MM.1S (cell line): ENCODE data around the gene CAMSAP1.

Source experiments
- DNase-seq: peaks from one replicate; pipeline ENCODE4 v3.0.0-alpha.2; 2015
- H2AFZ ChIP-seq: fragments of 300-600 bp; sonication (generic); 2 replicates; pipeline ENCODE4 v1.6.0; 2016; ENCODE audit warnings: antibody characterized with exemption, low read length
- H3F3A ChIP-seq: fragments of 300-600 bp; sonication (generic); 2 replicates; pipeline ENCODE4 v1.6.1; 2016; ENCODE audit warnings: mild to moderate bottlenecking, antibody characterized with exemption, low read length, moderate library complexity, mixed read lengths; ENCODE audit not compliant: insufficient read depth
- H3K27ac ChIP-seq: fragments of 300-600 bp; sonication (generic); 2 replicates; pipeline ENCODE4 v1.5.1; 2016; ENCODE audit warnings: mild to moderate bottlenecking, low read length
- H3K27me3 ChIP-seq: fragments of 300-600 bp; sonication (generic); replicated peaks from 2 replicates; pipeline ENCODE4 v1.6.0; 2016; ENCODE audit warnings: low read length; ENCODE audit not compliant: insufficient read depth
- H3K36me3 ChIP-seq: fragments of 300-600 bp; sonication (generic); replicated peaks from 2 replicates; pipeline ENCODE4 v1.6.1; 2016; ENCODE audit warnings: mild to moderate bottlenecking, low read length, mixed read lengths; ENCODE audit not compliant: insufficient read depth
- H3K4me1 ChIP-seq: fragments of 300-600 bp; sonication (generic); 2 replicates; pipeline ENCODE4 v1.6.1; 2016; ENCODE audit warnings: low read length, mixed read lengths
- H3K4me2 ChIP-seq: fragments of 300-600 bp; sonication (generic); 2 replicates; pipeline ENCODE4 v1.6.0; 2016; ENCODE audit warnings: low read depth, low read length
- H3K4me3 ChIP-seq: fragments of 300-600 bp; sonication (generic); 2 replicates; pipeline ENCODE4 v1.5.1; 2016; ENCODE audit warnings: low read length, mixed read lengths
- H3K79me2 ChIP-seq: fragments of 300-600 bp; sonication (generic); 2 replicates; pipeline ENCODE4 v1.6.1; 2016; ENCODE audit warnings: mixed run types, low read length, mixed read lengths
- H3K9ac ChIP-seq: fragments of 300-600 bp; sonication (generic); 2 replicates; pipeline ENCODE4 v1.6.1; 2016; ENCODE audit warnings: low read length, mixed read lengths
- H3K9me2 ChIP-seq: fragments of 300-600 bp; sonication (generic); replicated peaks from 2 replicates; pipeline ENCODE4 v1.6.1; 2016; ENCODE audit warnings: mild to moderate bottlenecking, low read length, mixed read lengths; ENCODE audit not compliant: insufficient read depth
- H3K9me3 ChIP-seq: fragments of 300-600 bp; sonication (generic); replicated peaks from 2 replicates; pipeline ENCODE4 v1.6.1; 2016; ENCODE audit warnings: mild to moderate bottlenecking, low read length, mixed read lengths; ENCODE audit not compliant: insufficient read depth
- H4K20me1 ChIP-seq: fragments of 300-600 bp; sonication (generic); 2 replicates; pipeline ENCODE4 v1.6.1; 2016; ENCODE audit warnings: mild to moderate bottlenecking, low read length, moderate library complexity, mixed read lengths; ENCODE audit not compliant: insufficient read depth
- CTCF ChIP-seq: fragments of 300-600 bp; sonication (generic); IDR thresholded peaks from 2 replicates; pipeline ENCODE4 v1.5.1; 2016; ENCODE audit warnings: antibody characterized with exemption, low read length, mixed read lengths
- EZH2 ChIP-seq: fragments of 300-600 bp; sonication (generic); optimal IDR thresholded peaks from 2 replicates; pipeline ENCODE3; 2017; ENCODE audit warnings: low read depth, mild to moderate bottlenecking, antibody characterized with exemption, low read length, mixed read lengths
- EZH2phosphoT487 ChIP-seq: fragments of 300-600 bp; sonication (generic); IDR thresholded peaks from 2 replicates; pipeline ENCODE4 v1.6.1; 2018; ENCODE audit warnings: antibody characterized with exemption, low read length

CAMSAP1 gene

GRCh38 chr9:135772056-135772646 is 135.2 kb downstream of the CAMSAP1 start:
- no peak overlapping the region for H3K9ac ChIP-seq
- H3F3A ChIP-seq = no peaks in the 10 kb centered on the region
- H2AFZ ChIP-seq = no peak overlapping the region
- H3K9me2 ChIP-seq = no peaks in the 10 kb centered on the region
- no peak overlapping the region for H3K27ac ChIP-seq
- H4K20me1 ChIP-seq = no peaks in the 10 kb centered on the region
- H3K79me2 ChIP-seq = no peaks in the 10 kb centered on the region
- H3K4me2 ChIP-seq = no peak overlapping the region
- no peak for TF ChIP-seq CTCF
- no peak for TF ChIP-seq EZH2
- no peak for TF ChIP-seq EZH2phosphoT487
- H3K9me3 ChIP-seq = no peaks in the 10 kb centered on the region
- peaks cover 61% of the 10 kb centered on the region for H3K27me3 ChIP-seq
- no peaks in the 10 kb centered on the region for H3K4me1 ChIP-seq
- DNase-seq = peak; percentile 18
- no peak overlapping the region for H3K4me3 ChIP-seq
- no peaks in the 10 kb centered on the region for H3K36me3 ChIP-seq

- TF ChIP-seq EZH2phosphoT487 = no peak
- no peak for TF ChIP-seq EZH2
- TF ChIP-seq CTCF = no peak
- Histone ChIP-seq H3K27me3 (peaks cover 55% of the 10 kb centered on the region), H3K4me1 (no peaks in the 10 kb centered on the region), H3K4me2 (no peak overlapping the region), H3K27ac (no peak overlapping the region), H3K36me3 (no peaks in the 10 kb centered on the region), H2AFZ (no peak overlapping the region), H3K4me3 (no peak overlapping the region), H4K20me1 (no peaks in the 10 kb centered on the region), H3K9me3 (no peaks in the 10 kb centered on the region), H3K9me2 (no peaks in the 10 kb centered on the region), H3F3A (no peaks in the 10 kb centered on the region), H3K79me2 (no peaks in the 10 kb centered on the region), H3K9ac (no peak overlapping the region)
- DNase-seq = no peak
Observed at GRCh38 chr9:135771401-135772051, 135.8 kb downstream of the CAMSAP1 start.

GRCh38 chr9:135770771-135771170 is 136.6 kb downstream of the CAMSAP1 start:
- Histone ChIP-seq H3K27ac (no peak overlapping the region), H3K9me2 (no peaks in the 10 kb centered on the region), H3F3A (no peaks in the 10 kb centered on the region), H3K9me3 (no peaks in the 10 kb centered on the region), H3K4me1 (no peaks in the 10 kb centered on the region), H2AFZ (no peak overlapping the region), H3K4me2 (no peak overlapping the region), H4K20me1 (no peaks in the 10 kb centered on the region), H3K4me3 (no peak overlapping the region), H3K27me3 (peaks cover 49% of the 10 kb centered on the region), H3K36me3 (no peaks in the 10 kb centered on the region), H3K9ac (no peak overlapping the region), H3K79me2 (no peaks in the 10 kb centered on the region)
- TF ChIP-seq EZH2phosphoT487 (no peak), EZH2 (no peak), CTCF (no peak)
- DNase-seq = no peak
